Panc1 (cell line): ENCODE measurements around the gene CT45A1.
"Not testable (repeated sequence)": the region's sequence is repeated elsewhere in the genome, so short reads cannot be mapped to it uniquely, and the experiment has no call there.

Experiments used
- CTCF ChIP-seq: fragments of 450-650 bp; IDR thresholded peaks from 2 replicates; pipeline ENCODE4 v1.5.1; 2017; ENCODE audit warnings: mild to moderate bottlenecking
- POLR2AphosphoS5 ChIP-seq: IDR thresholded peaks from 2 replicates; pipeline ENCODE4 v1.6.1; 2012; ENCODE audit warnings: mild to moderate bottlenecking, low read depth, low read length, moderate library complexity
- REST ChIP-seq, 2 experiments: IDR thresholded peaks; 2 replicates each; pipeline ENCODE4 v1.6.1; 2011 to 2012; ENCODE audit warnings: low read depth in 2 of 2, control low read depth in 1 of 2, low read length in 1 of 2, mild to moderate bottlenecking in 1 of 2, moderate library complexity in 1 of 2; ENCODE audit not compliant: insufficient read depth in 1 of 2
- SIN3A ChIP-seq: IDR thresholded peaks from 2 replicates; pipeline ENCODE4 v1.6.1; 2012; ENCODE audit warnings: low read depth, mild to moderate bottlenecking, low read length, moderate library complexity, borderline replicate concordance; ENCODE audit not compliant: insufficient read depth
- TCF7L2 ChIP-seq: IDR thresholded peaks from 2 replicates; pipeline ENCODE4 v1.6.1; 2011; ENCODE audit warnings: mild to moderate bottlenecking, low read depth, low read length, inconsistent platforms

DNA sequence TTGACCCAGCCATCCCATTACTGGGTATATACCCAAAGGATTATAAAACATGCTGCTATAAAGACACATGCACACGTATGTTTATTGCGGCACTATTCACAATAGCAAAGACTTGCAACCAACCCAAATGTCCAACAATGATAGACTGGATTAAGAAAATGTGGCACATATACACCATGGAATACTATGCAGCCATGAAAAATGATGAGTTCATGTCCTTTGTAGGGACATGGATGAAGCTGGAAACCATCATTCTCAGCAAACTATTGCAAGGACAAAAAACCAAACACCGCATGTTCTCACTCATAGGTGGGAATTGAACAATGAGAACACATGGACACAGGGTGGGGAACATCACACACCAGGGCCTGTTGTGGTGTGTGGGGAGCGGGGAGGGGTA lies 31.3 kb downstream of the CT45A1 start:
- TF ChIP-seq REST (IDR thresholded peaks at IDR 0.05; ENCODE audit: insufficient read depth in 1 of 2, low read depth in 2 of 2, low read length in 1 of 2); CTCF; POLR2AphosphoS5; SIN3A; TCF7L2: not testable (repeated sequence)
